ENCODE results near the gene DZIP3. TPM values are rescaled to one million over a fixed set of nuclear protein-coding genes. Genes with fewer than 3 reads are reported as not detected.

Gene DZIP3
- total RNA-seq, 1 experiment from 2014 or later = 12.2 TPM

DNA sequence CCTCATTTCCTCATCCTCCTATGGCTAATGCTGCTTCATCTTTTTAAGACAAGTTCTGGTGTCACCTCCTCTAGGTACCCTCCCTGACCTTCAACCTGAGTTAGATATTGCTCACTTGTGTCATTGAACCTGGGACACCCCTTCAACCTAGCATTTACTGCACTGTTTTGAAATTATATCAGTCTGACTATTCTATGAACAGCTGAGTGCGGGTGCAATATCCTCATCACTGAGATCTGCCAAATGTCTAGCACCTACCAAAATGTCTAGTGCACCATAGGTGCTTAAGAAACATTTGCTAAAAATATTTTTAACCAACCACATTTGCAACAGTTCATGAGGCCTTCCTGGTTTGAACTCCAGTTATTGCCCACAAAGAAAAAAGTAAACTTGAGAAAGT lies 133.2 kb downstream of the DZIP3 start:
- no TSS peak for BruUV-seq (replicated peaks)
- H3K4me3 Mint-ChIP-seq (ENCODE audit: low read depth, unreplicated experiment) = no peak overlapping the region

GRCh38 chr3:108724101-108724500 lies 134.6 kb downstream of the DZIP3 start:
- intact Hi-C loops (cut with micrococcal nuclease; ENCODE audit: unreplicated experiment) = no loop called here
- no TSS peak for BruUV-seq (replicated peaks)
- no peak for DNase-seq
- H3K27ac Mint-ChIP-seq (ENCODE audit: unreplicated experiment) = no peak overlapping the region
- no peak overlapping the region for H3K4me3 Mint-ChIP-seq (ENCODE audit: low read depth, unreplicated experiment)
- H3K9me3 Mint-ChIP-seq (ENCODE audit: low read depth, unreplicated experiment) = no peaks in the 10 kb centered on the region
- peaks cover 27% of the 10 kb centered on the region for H3K27me3 Mint-ChIP-seq (ENCODE audit: unreplicated experiment)
- TF ChIP-seq CTCF (IDR thresholded peaks at IDR 0.05; ENCODE audit: unreplicated experiment) = no peak
- H3K36me3 Mint-ChIP-seq (ENCODE audit: insufficient read depth, unreplicated experiment) = no peaks in the 10 kb centered on the region
- H3K4me1 Mint-ChIP-seq (ENCODE audit: low read depth, unreplicated experiment) = no peaks in the 10 kb centered on the region
- CTCF ChIA-PET = no interaction called here

More for the DNA sequence above, 133.2 kb downstream of the DZIP3 start:
- H3K9me3 Mint-ChIP-seq (ENCODE audit: low read depth, unreplicated experiment) = no peaks in the 10 kb centered on the region
- CTCF ChIA-PET = no interaction called here
- no peaks in the 10 kb centered on the region for H3K36me3 Mint-ChIP-seq (ENCODE audit: insufficient read depth, unreplicated experiment)
- no peak for DNase-seq
- no peak for TF ChIP-seq CTCF (IDR thresholded peaks at IDR 0.05; ENCODE audit: unreplicated experiment)
- H3K27ac Mint-ChIP-seq (ENCODE audit: unreplicated experiment) = no peak overlapping the region
- no peaks in the 10 kb centered on the region for H3K4me1 Mint-ChIP-seq (ENCODE audit: low read depth, unreplicated experiment)
- peaks cover 38% of the 10 kb centered on the region for H3K27me3 Mint-ChIP-seq (ENCODE audit: unreplicated experiment)
- intact Hi-C loops (cut with micrococcal nuclease; ENCODE audit: unreplicated experiment) = no loop called here

DNA sequence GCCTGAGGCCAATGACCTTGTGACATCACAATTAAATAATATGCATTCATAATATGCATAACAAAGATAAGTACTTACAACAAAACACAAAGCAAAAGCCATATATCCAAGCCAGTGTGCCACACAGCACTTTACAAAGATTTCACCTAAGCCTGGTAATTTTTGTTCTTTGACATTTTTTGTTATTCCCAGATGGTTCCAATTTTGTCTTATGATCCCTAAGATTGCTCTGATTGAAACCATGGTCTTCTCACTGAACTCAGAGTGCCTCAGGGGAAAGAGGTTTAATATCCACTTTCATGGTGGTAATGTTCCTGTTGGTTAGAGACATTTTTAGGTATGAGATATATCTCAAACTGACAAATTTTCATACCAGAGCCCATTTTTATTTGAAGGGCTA lies 138.6 kb downstream of the DZIP3 start:
- no peak overlapping the region for H3K4me3 Mint-ChIP-seq (ENCODE audit: low read depth, unreplicated experiment)
- no peaks in the 10 kb centered on the region for H3K4me1 Mint-ChIP-seq (ENCODE audit: low read depth, unreplicated experiment)
- H3K27me3 Mint-ChIP-seq (ENCODE audit: unreplicated experiment) = peaks cover 50% of the 10 kb centered on the region
- CTCF ChIA-PET = no interaction called here
- H3K27ac Mint-ChIP-seq (ENCODE audit: unreplicated experiment) = no peak overlapping the region
- H3K9me3 Mint-ChIP-seq (ENCODE audit: low read depth, unreplicated experiment) = no peaks in the 10 kb centered on the region
- DNase-seq = no peak
- TF ChIP-seq CTCF (IDR thresholded peaks at IDR 0.05; ENCODE audit: unreplicated experiment) = no peak
- intact Hi-C loops (cut with micrococcal nuclease; ENCODE audit: unreplicated experiment) = no loop called here
- BruUV-seq (replicated peaks) = no TSS peak
- no peaks in the 10 kb centered on the region for H3K36me3 Mint-ChIP-seq (ENCODE audit: insufficient read depth, unreplicated experiment)

DNA sequence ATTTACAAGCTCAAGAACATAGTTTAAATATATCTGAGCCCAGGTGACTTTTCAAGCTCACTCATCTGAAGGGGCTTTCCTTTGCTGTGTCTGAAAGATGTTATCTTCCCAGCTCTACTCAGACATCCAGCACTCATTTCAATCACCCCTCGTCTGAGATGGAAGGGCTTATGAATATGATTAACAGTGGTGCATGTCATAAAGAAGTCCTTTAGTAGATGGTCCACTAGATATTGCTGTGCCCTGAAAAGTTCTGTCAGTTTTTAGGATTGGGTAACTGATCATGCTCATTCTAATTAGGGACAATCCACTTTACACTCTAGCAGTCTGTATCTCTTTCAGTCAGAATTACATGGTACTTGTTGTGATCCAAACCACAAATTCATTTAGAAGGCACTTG lies 139.4 kb downstream of the DZIP3 start:
- TF ChIP-seq CTCF (IDR thresholded peaks at IDR 0.05; ENCODE audit: unreplicated experiment) = no peak
- no peaks in the 10 kb centered on the region for H3K4me1 Mint-ChIP-seq (ENCODE audit: low read depth, unreplicated experiment)
- no peak overlapping the region for H3K4me3 Mint-ChIP-seq (ENCODE audit: low read depth, unreplicated experiment)
- H3K9me3 Mint-ChIP-seq (ENCODE audit: low read depth, unreplicated experiment) = no peaks in the 10 kb centered on the region
- H3K27ac Mint-ChIP-seq (ENCODE audit: unreplicated experiment) = no peak overlapping the region
- no peaks in the 10 kb centered on the region for H3K36me3 Mint-ChIP-seq (ENCODE audit: insufficient read depth, unreplicated experiment)
- H3K27me3 Mint-ChIP-seq (ENCODE audit: unreplicated experiment) = peaks cover 54% of the 10 kb centered on the region
- no peak for DNase-seq
- intact Hi-C loops (cut with micrococcal nuclease; ENCODE audit: unreplicated experiment) = no loop called here
- BruUV-seq (replicated peaks) = no TSS peak
- CTCF ChIA-PET = no interaction called here

DNA sequence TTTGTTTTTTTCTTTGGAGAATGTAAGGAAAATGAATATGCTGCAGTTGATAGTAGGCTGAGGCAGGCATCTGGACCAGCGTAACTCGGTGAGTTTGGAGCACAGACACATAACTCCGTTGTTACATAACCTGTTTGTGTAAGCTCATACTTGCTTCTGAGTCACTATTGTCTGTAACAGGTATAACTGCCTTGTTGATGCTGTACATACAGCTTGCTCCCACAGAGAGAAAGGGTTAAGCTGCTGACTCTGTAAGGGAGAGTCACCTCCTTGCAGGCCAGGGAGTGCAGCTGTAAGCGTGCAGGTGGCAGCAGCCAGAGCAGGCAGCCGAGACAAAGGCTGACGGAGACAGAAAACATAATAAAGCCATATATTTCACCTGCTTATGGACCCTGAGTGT lies 147.3 kb downstream of the DZIP3 start:
- no peak for DNase-seq
- CTCF ChIA-PET = no interaction called here
- Mint-ChIP-seq H3K36me3 (ENCODE audit: insufficient read depth, unreplicated experiment) (no peaks in the 10 kb centered on the region), H3K9me3 (ENCODE audit: low read depth, unreplicated experiment) (no peaks in the 10 kb centered on the region), H3K27ac (ENCODE audit: unreplicated experiment) (no peak overlapping the region), H3K27me3 (ENCODE audit: unreplicated experiment) (peaks cover 63% of the 10 kb centered on the region), H3K4me3 (ENCODE audit: low read depth, unreplicated experiment) (no peak overlapping the region), H3K4me1 (ENCODE audit: low read depth, unreplicated experiment) (no peaks in the 10 kb centered on the region)
- TF ChIP-seq CTCF (IDR thresholded peaks at IDR 0.05; ENCODE audit: unreplicated experiment) = no peak
- intact Hi-C loops (cut with micrococcal nuclease; ENCODE audit: unreplicated experiment) = no loop called here
- BruUV-seq (replicated peaks) = no TSS peak

Data from Calu3 (cell line).